ENCODE data around the gene MAPK8IP1.

MAPK8IP1 gene

DNA sequence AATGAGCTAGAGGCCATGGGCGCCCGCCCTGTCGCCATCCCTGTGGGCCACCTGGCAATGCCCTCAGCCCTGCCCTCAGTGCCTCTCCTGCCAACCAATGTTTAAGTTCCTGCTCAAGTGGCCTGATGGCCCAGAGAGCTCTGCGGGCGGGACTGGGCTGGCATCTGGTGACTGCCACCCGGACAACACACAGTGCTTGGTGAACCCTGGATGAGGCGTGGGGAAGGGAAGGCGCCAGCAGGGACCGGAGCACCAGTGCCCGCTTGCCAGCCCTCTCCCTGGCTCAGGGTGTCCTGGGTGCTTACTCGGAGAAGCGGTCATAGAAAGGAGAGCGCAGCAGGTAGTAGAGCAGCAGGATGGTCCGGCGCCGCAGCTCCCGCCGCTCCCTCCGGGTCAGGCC is 28.1 kb downstream of the MAPK8IP1 start:
- DNase-seq, result no peak

DNA sequence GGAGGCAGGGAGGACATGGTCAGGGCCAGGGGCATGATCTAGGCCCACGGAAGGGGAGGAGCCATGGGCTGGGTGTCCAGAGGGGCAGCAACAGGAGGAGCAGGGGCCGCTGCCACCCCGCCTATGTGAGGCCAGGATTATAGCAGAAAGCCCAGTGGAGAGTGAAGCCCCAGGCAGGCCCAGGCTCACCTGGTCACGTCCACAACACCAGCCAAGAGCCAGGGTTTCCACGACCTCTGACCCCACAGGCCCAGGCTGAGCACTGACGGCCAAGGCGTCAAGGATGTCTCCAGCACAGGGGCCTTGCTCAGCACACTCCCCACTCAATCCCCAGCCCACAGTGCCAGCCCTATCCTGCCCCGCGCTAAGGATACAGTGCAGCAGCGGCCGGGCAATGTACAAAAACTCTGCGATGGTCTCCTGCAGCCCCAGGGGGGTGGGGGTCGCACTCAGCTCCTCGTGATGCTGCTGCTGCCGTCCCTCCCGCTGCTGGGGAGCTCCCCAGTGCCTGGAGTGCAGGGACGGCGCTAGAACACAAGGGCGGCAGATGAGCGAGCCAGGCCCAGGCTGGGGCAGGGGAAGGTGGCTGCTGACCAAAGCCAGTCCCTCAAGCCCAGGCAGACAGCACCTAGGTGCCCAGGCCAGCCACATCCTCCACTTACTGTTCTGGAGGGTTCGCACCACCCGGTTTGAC is 28.6 kb downstream of the MAPK8IP1 start:
- no peak for DNase-seq

DNA sequence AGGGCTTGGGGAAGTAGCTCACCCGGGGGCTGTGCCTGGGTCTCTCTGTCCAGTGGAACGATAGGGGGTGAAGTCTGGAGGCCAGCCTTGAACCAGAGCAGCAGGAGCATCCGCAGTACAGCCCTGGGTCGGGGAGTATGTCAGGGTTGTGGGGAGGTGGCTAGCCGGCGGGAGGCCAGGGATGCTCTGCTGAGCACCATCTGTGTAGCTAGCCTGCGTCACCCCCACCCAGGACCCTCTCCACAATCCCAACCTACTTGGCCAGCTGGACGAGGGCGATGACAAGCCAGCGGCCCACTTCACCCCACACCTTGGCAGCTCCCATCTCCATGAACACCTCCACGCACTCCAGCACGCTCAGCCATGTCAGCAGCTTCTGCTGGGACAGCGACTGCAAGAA is 30.0 kb downstream of the MAPK8IP1 start:
- DNase-seq, result no peak

DNA sequence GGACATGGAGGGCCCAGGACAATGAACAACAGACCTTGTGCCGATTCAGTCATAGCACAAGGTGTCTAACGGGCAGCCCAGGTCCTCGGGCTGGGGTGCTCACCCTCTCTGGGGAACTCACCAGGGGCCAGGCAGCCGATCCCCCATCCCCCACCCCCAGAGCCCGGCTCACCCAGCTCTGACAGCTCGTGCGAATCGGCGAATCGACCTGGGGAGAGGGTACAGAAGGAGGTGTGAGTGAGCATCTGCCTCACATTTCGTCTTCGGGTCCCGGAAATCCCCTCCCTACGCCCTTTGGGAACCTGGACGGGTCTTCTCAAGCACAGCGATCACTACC is 31.8 kb downstream of the MAPK8IP1 start:
- no peak for DNase-seq

DNA sequence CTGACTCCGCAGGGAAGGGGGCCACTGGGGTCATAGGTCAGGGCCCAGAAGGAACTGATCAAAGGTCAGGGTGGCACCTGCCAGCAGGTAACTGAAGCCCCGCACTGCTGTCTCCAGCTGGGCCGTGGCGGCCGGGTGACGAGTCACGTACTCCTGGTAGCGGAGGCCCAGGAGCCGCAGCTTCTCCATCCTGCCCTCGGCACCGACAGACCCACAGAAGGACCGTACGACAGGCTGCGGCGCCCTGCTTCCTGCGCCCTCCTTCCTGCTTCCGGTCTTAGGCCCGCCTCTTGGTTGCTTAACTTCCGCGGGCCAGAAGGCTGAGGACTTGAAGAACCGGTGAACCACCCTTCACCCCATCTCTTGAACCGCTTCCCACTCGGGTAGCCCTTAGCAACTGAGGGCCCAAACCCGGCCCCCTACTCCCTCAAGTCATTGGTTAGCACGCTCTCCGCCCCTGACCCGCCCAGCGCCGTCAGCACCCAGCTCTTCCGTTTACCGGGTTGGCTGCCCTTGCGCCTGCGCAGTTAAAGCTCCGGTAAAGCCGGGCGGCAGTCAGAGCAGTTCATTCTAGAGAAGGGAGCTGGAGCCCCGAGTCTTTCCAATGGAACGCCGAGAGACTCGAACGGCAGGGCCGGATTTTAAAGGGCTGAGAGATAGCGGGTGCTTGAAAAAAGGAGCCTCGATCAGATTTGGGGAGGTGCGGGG is 32.3 kb downstream of the MAPK8IP1 start, which contains the start of gene PEX16:
TSS of gene PEX16 (minus strand) at position 255 of the 708 bp plus-strand sequence. CDS start at position 189, 66 bp downstream.
- peak; percentile 98 for DNase-seq

DNA sequence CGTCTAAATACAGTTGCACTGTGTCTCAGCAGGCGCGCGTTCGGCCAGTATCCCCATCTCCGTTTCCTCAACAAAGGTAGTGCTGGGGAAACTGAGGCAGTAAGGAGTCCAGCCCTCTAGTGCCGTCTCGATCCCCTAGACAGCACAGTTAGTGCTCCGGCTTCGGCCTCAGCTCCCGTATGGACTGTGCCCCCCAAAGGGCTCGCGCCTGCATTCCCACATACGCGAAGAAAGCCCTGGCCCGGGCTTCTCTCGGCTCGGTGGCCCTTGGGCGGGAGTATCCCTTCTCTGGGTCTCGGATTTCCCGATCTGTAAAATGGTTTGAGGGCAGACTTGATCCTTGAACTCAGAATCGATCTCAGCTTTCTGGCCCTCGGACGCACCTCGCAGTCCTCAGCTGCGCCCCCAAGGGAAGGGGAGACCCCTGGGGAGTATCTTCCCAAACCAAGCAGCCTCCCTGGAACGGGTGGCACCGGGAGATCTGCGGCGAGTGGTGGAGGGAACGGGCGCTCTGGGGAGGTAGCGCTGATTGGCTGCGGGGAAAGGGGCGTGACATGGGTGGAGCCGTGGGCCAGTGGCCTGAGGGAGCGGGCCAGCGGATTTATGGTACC is 33.0 kb downstream of the MAPK8IP1 start:
- peak; percentile 12 to 80 for DNase-seq

DNA sequence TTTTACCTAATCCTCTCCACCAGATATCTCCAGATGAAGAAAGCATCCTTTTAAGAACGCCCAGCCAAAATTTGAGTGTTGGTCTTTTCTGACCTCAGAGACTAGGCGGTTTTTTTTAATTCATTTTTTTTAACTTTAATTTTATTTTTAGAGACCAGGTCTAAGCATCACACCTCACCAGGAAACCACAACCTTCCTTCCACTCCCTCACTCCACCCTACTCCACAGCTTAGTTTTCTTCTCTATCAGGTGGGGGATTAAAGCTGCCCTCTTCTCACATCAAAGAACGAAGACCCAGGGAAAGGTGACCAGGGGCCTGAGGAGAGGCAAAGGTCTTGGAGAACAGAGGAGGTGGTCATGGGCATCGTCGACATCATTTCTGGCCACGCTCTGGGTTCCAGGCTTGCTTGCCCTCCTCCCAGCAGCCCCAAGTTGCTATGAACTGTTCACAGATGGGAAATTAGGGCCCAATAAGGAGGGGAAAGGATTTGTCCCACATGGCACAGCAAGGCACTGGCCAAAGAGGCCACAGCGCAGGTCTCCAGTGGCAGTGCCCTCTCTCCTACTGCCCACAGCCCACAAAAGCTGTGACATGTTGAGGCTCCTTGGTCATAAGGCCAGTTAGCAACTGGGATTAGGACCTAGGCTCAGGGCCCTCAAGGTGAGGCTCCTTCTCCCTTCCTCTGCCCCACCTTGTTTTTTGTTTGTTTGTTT is 33.7 kb downstream of the MAPK8IP1 start:
- DNase-seq, result no peak

DNA sequence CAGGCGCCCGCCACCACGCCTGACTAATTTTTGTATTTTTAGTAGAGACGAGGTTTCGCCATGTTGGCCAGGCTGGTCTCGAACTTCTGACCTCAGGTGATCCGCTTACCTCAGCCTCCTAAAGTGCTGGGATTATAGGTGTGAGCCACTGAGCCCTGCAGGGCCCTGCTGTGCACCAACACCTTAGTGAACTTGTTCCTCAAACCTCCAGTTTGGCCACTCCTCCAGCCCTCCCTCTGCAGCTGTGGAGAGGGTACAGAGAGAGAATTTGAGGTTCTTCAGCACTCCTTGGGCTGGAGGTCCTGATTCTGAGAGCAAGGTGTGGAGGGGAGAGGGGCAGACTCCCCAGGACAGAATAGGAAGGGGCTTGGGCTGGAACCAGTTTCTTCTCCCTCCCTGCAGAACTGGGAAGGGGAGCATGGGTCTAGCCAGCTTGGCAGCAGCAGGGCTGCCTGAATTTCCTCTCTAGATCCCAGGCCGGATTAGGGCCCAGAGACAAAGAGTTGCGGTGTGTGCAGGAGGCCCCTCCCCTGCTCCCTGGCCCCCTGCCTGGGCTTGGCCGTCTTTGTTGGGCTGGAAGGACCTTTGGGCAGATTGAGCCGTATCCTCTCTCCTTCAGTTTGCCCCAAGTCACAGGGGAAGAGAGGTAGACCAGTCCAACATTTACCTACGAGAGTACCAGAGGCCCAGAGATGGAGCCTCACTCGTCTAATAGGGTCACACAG is 34.5 kb downstream of the MAPK8IP1 start:
- no peak for DNase-seq

DNA sequence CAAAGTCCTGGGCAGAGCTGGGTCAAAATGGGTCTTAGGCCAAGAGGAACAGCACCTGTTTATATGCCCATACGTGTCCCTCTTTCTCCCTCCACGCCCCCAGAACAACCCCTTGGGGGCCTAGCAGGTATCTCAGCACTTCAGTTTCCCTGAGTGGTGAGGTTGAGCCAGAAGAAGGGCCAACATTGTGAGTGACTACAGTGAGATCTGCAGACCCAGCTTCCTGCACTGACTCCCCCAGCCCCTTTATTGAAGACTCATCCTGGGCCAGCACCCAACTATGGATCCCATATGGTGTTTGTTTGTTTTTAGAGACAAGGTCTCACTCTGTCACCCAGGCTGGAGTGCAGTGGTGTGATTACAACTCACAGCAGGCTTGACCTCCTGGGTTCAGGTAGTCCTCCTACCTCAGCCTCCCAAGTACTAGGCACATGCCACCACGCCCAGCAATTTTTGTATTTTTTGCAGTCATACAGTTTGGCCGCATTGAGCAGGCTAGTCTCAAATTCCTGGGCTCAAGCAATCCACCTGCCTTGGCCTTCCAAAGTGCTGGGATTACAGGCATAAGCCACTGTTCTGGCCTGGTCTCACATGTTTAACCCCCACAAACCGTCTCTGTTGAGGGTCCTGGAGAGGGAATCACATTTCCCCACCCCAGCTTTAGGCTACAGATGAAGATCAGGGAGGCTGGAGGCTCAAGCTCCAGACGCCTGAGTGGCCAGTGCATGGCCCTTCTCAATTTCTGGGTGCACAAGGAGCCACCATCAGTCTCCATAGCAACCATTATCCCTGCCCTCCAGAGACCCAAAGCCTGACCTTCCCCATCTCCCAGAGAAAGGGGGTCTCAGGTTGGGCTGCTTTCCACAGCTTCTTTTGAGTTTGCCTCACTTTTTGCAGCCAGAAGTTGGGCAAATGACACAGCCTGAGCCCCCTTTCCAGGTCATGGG is 35.4 kb downstream of the MAPK8IP1 start:
- DNase-seq, result no peak

DNA sequence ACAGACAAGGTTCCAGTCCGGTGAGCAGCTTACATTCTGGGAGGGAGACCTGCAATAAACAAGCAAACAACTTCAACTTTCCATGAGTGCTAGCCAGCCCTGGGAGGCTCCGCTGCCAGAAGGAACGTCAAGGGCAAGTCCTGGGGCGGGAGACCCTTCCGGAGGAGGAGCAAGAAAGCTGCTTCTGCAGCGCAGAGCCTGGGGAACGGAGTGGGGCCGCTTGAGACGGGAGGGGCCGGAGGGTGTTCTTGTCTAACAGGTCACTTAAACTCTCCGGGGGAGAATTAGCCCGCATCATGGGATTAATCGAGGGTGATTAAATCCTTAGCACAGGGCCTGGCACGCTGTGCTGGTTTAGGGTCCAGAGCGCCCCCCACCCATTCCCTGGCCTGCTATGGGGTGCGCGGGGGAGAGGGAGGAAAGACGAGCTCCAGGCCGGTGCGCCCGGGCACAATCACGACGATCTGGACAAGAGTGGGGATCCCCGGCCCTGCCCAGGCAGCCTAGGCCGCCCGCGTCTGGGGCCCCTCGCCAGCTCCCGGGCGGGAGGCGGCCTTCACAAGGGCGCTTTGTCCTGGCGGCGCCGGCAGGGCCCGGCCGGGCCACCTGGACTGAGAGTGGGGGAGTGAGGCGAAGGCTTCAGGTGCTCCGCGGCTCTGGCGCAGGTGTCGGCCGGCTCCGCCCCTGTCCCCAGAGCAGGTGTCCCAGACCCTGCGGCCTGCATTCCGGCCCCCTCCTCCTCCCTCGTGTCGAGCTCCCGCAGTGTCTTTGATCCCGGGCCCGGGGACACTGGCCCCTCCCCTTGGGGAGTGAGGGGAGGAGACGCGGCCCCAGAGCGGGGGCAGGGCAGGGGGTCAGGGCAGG is 36.3 kb downstream of the MAPK8IP1 start:
- DNase-seq, result no peak

DNA sequence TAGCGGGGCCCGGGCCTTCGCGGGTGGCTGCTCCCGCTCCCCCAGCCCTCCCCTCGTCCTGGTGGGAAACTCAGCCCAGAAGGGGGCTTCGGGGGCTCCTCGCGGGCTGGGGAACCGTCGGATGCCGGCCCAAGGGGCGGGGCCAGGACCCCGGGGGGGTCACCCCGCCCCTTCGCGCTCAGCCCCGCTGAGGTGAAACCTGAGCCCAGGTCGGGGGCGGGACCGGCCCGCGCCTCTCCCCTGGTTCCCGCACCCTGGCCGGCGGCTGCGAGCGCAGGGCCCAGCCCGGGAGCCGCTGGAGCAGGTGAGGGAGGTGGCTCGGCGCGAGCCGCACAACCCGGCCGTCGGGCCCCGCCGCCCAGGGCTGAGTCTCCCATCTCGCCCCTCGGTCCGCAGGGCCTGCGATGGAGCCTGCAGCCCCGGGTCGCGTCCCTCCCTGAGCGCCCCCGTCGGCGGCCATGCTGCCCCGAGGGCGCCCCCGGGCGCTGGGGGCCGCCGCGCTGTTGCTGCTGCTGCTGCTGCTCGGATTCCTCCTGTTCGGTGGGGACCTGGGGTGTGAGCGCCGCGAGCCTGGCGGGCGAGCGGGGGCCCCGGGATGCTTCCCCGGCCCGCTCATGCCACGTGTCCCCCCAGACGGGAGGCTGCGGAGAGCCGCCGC is 37.1 kb downstream of the MAPK8IP1 start, which contains the start of gene LARGE2:
TSS of gene LARGE2 (plus strand) at position 232 of the 658 bp plus-strand sequence. CDS start at position 459, 227 bp downstream.
- no peak for DNase-seq

DNA sequence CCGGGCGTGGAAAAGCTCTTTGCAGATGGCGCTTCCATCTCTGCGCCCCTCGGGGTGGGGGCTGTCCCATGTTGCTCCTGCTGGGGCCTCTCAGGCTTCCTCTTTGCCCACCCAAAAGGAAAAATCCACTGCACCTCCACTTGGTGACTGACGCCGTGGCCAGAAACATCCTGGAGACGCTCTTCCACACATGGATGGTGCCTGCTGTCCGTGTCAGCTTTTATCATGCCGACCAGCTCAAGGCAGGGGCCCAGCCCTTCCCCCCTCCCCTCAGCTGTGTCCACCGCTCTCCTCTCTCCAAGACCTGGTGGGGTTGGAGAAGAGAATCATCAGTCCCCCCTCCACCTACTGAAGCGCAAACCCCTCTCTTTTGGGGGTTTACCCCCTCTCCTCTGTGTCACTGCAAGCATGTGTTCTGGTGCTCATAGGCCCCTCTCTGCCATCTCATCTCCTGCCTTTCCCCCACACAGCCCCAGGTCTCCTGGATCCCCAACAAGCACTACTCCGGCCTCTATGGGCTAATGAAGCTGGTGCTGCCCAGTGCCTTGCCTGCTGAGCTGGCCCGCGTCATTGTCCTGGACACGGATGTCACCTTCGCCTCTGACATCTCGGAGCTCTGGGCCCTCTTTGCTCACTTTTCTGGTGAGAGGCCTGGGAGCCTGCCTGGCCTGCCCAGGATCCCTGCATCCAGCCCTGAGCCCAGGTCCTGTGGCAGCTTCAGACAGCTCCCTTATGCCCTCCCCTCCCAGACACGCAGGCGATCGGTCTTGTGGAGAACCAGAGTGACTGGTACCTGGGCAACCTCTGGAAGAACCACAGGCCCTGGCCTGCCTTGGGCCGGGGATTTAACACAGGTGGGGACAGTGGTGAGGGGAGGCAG is 38.8 kb downstream of the MAPK8IP1 start:
- DNase-seq, result no peak

DNA sequence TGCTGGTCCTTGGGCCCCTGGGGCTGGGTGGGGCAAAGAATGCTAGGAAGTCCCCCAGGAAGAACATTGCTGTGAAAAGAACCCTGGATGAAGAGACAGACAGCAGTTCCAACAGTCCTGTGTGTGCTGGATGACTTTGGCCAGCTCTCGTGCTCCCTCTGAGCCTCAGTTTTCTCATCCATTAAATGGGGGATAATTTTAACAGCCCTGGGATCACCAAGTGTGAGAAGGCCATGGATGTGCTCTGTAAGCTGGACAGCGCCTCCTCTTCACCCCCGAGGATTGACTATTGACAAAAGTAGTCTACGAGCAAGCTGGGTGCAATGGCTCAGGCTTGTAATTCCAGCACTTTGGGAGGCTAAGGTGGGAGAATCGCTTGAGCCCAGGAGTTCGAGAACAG is 39.5 kb downstream of the MAPK8IP1 start:
- no peak for DNase-seq

DNA sequence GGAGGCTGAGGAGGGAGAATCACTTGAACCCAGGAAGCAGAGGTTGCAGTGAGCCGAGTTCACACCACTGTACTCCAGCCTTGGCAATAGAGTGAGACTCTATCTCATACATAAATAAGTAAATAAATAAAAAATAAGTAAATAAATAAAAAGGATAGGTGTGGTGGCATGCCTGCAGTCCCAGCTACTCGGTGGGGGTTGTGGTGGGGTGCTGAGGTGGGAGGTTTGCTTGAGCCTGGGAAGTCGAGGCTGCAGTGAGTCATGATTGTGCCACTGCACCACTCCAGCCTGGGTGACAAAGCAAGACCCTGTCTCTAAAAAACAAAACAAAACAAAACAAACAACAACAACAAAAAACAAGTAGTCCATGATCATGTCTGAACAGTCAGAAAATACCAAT is 40.1 kb downstream of the MAPK8IP1 start:
- no peak for DNase-seq

DNA sequence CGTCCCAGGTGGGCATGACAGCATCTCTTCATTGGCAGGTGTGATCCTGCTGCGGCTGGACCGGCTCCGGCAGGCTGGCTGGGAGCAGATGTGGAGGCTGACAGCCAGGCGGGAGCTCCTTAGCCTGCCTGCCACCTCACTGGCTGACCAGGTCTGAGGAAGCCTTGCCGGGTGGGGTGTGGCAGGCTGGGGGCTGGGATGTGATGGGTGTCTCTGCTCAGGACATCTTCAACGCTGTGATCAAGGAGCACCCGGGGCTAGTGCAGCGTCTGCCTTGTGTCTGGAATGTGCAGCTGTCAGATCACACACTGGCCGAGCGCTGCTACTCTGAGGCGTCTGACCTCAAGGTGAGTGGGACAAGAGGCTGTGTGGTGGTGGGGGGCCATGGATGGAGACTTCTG is 40.5 kb downstream of the MAPK8IP1 start:
- no peak for DNase-seq

DNA sequence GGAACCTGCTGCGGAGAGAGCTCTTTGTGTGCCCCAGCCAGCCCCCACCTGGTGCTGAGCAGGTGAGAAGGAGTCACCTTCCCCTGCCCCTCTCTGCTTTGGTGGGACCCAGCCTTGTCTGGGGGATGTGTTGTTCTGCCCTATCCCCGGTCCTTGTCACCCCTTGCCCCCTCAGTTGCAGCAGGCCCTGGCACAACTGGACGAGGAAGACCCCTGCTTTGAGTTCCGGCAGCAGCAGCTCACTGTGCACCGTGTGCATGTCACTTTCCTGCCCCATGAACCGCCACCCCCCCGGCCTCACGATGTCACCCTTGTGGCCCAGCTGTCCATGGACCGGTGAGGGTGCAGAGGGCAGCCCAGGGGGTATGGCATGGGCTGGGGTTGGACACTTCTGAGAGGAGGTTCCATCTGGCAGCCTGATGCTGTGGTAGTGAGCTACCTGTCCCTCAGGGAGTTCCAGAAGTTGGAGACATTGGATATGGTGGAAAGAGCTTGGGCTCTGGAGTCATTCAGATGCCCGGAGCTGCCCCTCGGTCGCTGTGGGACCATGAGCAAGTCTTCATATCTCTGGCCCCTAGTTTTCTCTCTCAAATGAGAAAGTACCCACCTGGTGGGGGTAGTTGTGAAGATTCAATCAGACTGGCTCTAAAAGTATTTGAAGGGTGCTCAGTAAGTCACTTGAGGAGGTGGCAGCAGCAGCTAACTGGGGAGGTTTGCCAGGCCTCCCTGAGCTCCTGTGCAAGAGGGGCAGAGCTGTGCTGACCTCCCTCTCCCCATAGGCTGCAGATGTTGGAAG is 41.3 kb downstream of the MAPK8IP1 start:
- no peak for DNase-seq

DNA sequence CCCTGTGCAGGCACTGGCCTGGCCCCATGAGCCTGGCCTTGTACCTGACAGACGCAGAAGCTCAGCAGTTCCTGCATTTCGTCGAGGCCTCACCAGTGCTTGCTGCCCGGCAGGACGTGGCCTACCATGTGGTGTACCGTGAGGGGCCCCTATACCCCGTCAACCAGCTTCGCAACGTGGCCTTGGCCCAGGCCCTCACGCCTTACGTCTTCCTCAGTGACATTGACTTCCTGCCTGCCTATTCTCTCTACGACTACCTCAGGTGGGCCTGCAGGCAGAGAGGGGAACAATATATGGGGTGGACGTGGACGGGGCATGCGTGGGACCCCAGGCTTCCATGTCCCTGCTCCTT is 41.9 kb downstream of the MAPK8IP1 start:
- DNase-seq, result no peak

Data from SW 1271 (cell line).